ENCODE data around the gene CTNNA3. TPM values are rescaled to one million over a fixed set of nuclear protein-coding genes. Genes with fewer than 3 reads are reported as not detected.
"Not testable (repeated sequence)": the region's sequence is repeated elsewhere in the genome, so short reads cannot be mapped to it uniquely, and the experiment has no call there.

CTNNA3 gene
- total RNA-seq, 1 experiment from 2014 or later: 0.85 TPM

GRCh38 chr10:67723601-67724000 is 27.6 kb upstream of the CTNNA3 start:
- peaks cover 3% of the 10 kb centered on the region; the same call in 1 of the 2 replicates for H3K27me3 ChIP-seq (ENCODE audit: control insufficient read depth, insufficient read depth, low read length)
- DNase-seq (ENCODE audit: low read depth, low spot score): no peak
- POLR2A ChIA-PET: no interaction called here
- CTCF ChIA-PET: no interaction called here
- H3K27ac ChIP-seq (ENCODE audit: low read length): no peak overlapping the region
- H3K9me3 ChIP-seq (ENCODE audit: control insufficient read depth, insufficient read depth, low read depth, low read length): no peaks in the 10 kb centered on the region
- TF ChIP-seq TCF7L2 (IDR thresholded peaks at IDR 0.05; ENCODE audit: low read depth, low read length): no peak
- TF ChIP-seq SIN3A (IDR thresholded peaks at IDR 0.05; ENCODE audit: borderline replicate concordance, insufficient read depth, low read depth, low read length): no peak
- H3K36me3 ChIP-seq (ENCODE audit: control insufficient read depth, insufficient read depth, low read length): no peaks in the 10 kb centered on the region; the same call in 1 of the 2 replicates
- in situ Hi-C loops (cut with HindIII; ENCODE audit: low pct_unique_long_range_greater_than_20kb, low sequenced_read_pairs): no loop called here
- H3K4me1 ChIP-seq (ENCODE audit: control insufficient read depth, insufficient read depth, low read length): no peaks in the 10 kb centered on the region
- intact Hi-C loops (cut with micrococcal nuclease; ENCODE audit: unreplicated experiment): no loop called here
- H3K4me3 ChIP-seq (ENCODE audit: low read depth in 2 of 2, low read length in 2 of 2): no peak overlapping the region
- ATAC-seq: no peak
- no TSS peak for BruUV-seq (replicated peaks)

- no peak for DNase-seq (ENCODE audit: low read depth, low spot score)
- BruUV-seq (replicated peaks): no TSS peak
- no peaks in the 10 kb centered on the region for H3K4me1 ChIP-seq (ENCODE audit: control insufficient read depth, insufficient read depth, low read length)
- intact Hi-C loops (cut with micrococcal nuclease; ENCODE audit: unreplicated experiment) (no loop called here), in situ Hi-C loops (cut with HindIII; ENCODE audit: low pct_unique_long_range_greater_than_20kb, low sequenced_read_pairs) (no loop called here)
- TF ChIP-seq REST (IDR thresholded peaks at IDR 0.05; ENCODE audit: insufficient read depth in 1 of 2, low read depth in 2 of 2, low read length in 1 of 2): no peak
- no peak for TF ChIP-seq SIN3A (IDR thresholded peaks at IDR 0.05; ENCODE audit: borderline replicate concordance, insufficient read depth, low read depth, low read length)
- no peak for TF ChIP-seq TCF7L2 (IDR thresholded peaks at IDR 0.05; ENCODE audit: low read depth, low read length)
- no peak for TF ChIP-seq POLR2AphosphoS5 (IDR thresholded peaks at IDR 0.05; ENCODE audit: low read depth, low read length)
- TF ChIP-seq, protein P1, sequence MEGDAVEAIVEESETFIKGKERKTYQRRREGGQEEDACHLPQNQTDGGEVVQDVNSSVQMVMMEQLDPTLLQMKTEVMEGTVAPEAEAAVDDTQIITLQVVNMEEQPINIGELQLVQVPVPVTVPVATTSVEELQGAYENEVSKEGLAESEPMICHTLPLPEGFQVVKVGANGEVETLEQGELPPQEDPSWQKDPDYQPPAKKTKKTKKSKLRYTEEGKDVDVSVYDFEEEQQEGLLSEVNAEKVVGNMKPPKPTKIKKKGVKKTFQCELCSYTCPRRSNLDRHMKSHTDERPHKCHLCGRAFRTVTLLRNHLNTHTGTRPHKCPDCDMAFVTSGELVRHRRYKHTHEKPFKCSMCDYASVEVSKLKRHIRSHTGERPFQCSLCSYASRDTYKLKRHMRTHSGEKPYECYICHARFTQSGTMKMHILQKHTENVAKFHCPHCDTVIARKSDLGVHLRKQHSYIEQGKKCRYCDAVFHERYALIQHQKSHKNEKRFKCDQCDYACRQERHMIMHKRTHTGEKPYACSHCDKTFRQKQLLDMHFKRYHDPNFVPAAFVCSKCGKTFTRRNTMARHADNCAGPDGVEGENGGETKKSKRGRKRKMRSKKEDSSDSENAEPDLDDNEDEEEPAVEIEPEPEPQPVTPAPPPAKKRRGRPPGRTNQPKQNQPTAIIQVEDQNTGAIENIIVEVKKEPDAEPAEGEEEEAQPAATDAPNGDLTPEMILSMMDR (IDR thresholded peaks at IDR 0.05): no peak
- H3K9me3 ChIP-seq (ENCODE audit: control insufficient read depth, insufficient read depth, low read depth, low read length): no peaks in the 10 kb centered on the region
- ChIA-PET POLR2A (interaction anchor here (0.5 kb wide), 1 partner anchor 215 kb away, joined by 7 read pairs; no protein-coding TSS in a partner anchor), CTCF (no interaction called here)
- ATAC-seq: no peak
- H3K36me3 ChIP-seq (ENCODE audit: control insufficient read depth, insufficient read depth, low read length): no peaks in the 10 kb centered on the region
- H3K4me3 ChIP-seq (ENCODE audit: low read depth in 2 of 2, low read length in 2 of 2): no peak overlapping the region
- H3K27me3 ChIP-seq (ENCODE audit: control insufficient read depth, insufficient read depth, low read length): peaks cover 3% of the 10 kb centered on the region; the same call in 1 of the 2 replicates
- no peak overlapping the region for H3K27ac ChIP-seq (ENCODE audit: low read length)
Measured at GRCh38 chr10:67722113-67722512, 26.1 kb upstream of the CTNNA3 start.

GRCh38 chr10:67716455-67716854 is 20.5 kb upstream of the CTNNA3 start:
- H3K36me3 ChIP-seq (ENCODE audit: control insufficient read depth, insufficient read depth, low read length); intact Hi-C loops (cut with micrococcal nuclease; ENCODE audit: unreplicated experiment); CTCF ChIA-PET; H3K27ac ChIP-seq (ENCODE audit: low read length); POLR2A ChIA-PET; H3K4me3 ChIP-seq (ENCODE audit: low read depth in 2 of 2, low read length in 2 of 2); in situ Hi-C loops (cut with HindIII; ENCODE audit: low pct_unique_long_range_greater_than_20kb, low sequenced_read_pairs); BruUV-seq (replicated peaks); H3K27me3 ChIP-seq (ENCODE audit: control insufficient read depth, insufficient read depth, low read length); DNase-seq (ENCODE audit: low read depth, low spot score); H3K9me3 ChIP-seq (ENCODE audit: control insufficient read depth, insufficient read depth, low read depth, low read length); ATAC-seq; H3K4me1 ChIP-seq (ENCODE audit: control insufficient read depth, insufficient read depth, low read length): not testable (repeated sequence)
